Kidney epithelial cell (primary cell): Measurements from ENCODE around the gene MAP4K3. TPM values are rescaled to one million over a fixed set of nuclear protein-coding genes. Genes with fewer than 3 reads are reported as not detected.

ENCODE experiments used
- DNase-seq: peaks from one replicate; pipeline ENCODE4 v3.0.0-alpha.2; 2010; ENCODE audit warnings: low read depth
- H3K27me3 ChIP-seq: 2 replicates; pipeline ENCODE4 v1.6.0; 2011; ENCODE audit warnings: low read length; ENCODE audit not compliant: control insufficient read depth, insufficient read depth
- H3K36me3 ChIP-seq: 2 replicates; pipeline ENCODE4 v1.5.1; 2011; ENCODE audit warnings: low read length; ENCODE audit not compliant: control insufficient read depth, insufficient read depth
- H3K4me3 ChIP-seq: 2 replicates; pipeline ENCODE4 v1.5.1; 2011; ENCODE audit warnings: low read depth, mild to moderate bottlenecking, control low read depth, low read length
- CTCF ChIP-seq: IDR thresholded peaks from 2 replicates; pipeline ENCODE4 v1.5.1; 2011; ENCODE audit warnings: mild to moderate bottlenecking, moderate library complexity, low read length, control low read depth, inconsistent platforms; ENCODE audit not compliant: insufficient read depth, poor library complexity, severe bottlenecking
- total RNA-seq: library from RNA; depleted of rRNA; stranded (reverse); fragments of >200 nt; gene quantifications from 2 replicates; pipeline ENCODE4 v1.2.3, GENCODE V29; 2015

Gene MAP4K3
- 24.5 and 25.7 TPM in 2 replicates for total RNA-seq

GRCh38 chr2:39436592-39437521 lies at the start of gene MAP4K3:
MAP4K3 (minus strand) TSS chr2:39437285; CDS start chr2:39436987, 298 bp downstream.
- TF ChIP-seq CTCF: no peak
- DNase-seq: peak; percentile 69
- Histone ChIP-seq H3K27me3 (no peaks in the 10 kb centered on the region), H3K36me3 (no peaks in the 10 kb centered on the region), H3K4me3 (peak within 1 kb of the TSS; percentile 86)

GRCh38 chr2:39486071-39486470 lies 49.0 kb upstream of the MAP4K3 start:
- no peak for DNase-seq
- no peaks in the 10 kb centered on the region for H3K36me3 ChIP-seq
- TF ChIP-seq CTCF: no peak
- H3K4me3 ChIP-seq: no peak overlapping the region
- no peaks in the 10 kb centered on the region for H3K27me3 ChIP-seq

GRCh38 chr2:39484620-39485495 lies 47.8 kb upstream of the MAP4K3 start:
- Histone ChIP-seq H3K4me3 (no peak overlapping the region), H3K27me3 (no peaks in the 10 kb centered on the region), H3K36me3 (no peaks in the 10 kb centered on the region)
- TF ChIP-seq CTCF: no peak
- no peak for DNase-seq

GRCh38 chr2:39484206-39484605 lies 47.1 kb upstream of the MAP4K3 start:
- TF ChIP-seq CTCF: no peak

GRCh38 chr2:39483534-39483933 lies 46.4 kb upstream of the MAP4K3 start:
- Histone ChIP-seq H3K36me3 (no peaks in the 10 kb centered on the region), H3K27me3 (no peaks in the 10 kb centered on the region), H3K4me3 (no peak overlapping the region)
- no peak for TF ChIP-seq CTCF
- no peak for DNase-seq

More at GRCh38 chr2:39484206-39484605, 47.1 kb upstream of the MAP4K3 start:
- no peaks in the 10 kb centered on the region for H3K36me3 ChIP-seq
- H3K27me3 ChIP-seq: no peaks in the 10 kb centered on the region
- no peak overlapping the region for H3K4me3 ChIP-seq
- DNase-seq: no peak
